HG03521 (cell line): ENCODE results near the gene IFNA16.
A peak's percentile ranks its signal among the peaks of the same experiment; 100 is the strongest.
"Not testable (repeated sequence)": the region's sequence is repeated elsewhere in the genome, so short reads cannot be mapped to it uniquely, and the experiment has no call there.

Source experiments
- ATAC-seq: cut with Tn5 transposase; IDR thresholded peaks from one replicate; pipeline ENCODE4 v1.9.1; 2021; ENCODE audit warnings: mild to moderate bottlenecking, moderate library complexity; ENCODE audit not compliant: unreplicated experiment

The IFNA16 gene

DNA sequence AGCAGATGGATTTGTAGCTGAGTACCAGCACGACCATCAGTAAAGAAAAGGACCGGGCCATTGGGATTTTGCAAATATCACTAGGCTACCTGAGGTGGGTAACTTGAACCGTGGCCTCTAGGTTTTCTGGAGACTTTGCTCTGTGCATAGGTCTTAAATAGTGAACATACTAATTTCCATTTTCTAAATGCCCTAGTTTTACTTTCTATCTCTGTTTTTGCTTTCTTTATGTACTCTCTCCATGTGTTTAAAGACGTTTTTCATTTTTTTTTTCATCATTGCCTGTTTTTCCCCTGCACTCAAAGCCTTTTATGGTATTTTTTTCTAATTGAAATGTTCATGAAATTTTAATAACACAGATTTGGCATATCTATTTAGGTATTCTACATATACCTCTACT, 15.0 kb downstream of the IFNA16 start, which contains the start of gene IFNA7:
IFNA7 (minus strand) TSS at position 101 of the 400 bp plus-strand sequence; CDS start at position 61, 40 bp downstream.
- not testable (repeated sequence) for ATAC-seq

- peak; percentile 92 for ATAC-seq
Measured at GRCh38 chr9:21194867-21195776, 22.0 kb downstream of the IFNA16 start.

GRCh38 chr9:21187487-21187886, 29.6 kb downstream of the IFNA16 start, which contains the start of gene IFNA4:
Gene IFNA4, minus strand, starts transcription at chr9:21187587. Its CDS starts 56 bp downstream, at chr9:21187531.
- not testable (repeated sequence) for ATAC-seq

DNA sequence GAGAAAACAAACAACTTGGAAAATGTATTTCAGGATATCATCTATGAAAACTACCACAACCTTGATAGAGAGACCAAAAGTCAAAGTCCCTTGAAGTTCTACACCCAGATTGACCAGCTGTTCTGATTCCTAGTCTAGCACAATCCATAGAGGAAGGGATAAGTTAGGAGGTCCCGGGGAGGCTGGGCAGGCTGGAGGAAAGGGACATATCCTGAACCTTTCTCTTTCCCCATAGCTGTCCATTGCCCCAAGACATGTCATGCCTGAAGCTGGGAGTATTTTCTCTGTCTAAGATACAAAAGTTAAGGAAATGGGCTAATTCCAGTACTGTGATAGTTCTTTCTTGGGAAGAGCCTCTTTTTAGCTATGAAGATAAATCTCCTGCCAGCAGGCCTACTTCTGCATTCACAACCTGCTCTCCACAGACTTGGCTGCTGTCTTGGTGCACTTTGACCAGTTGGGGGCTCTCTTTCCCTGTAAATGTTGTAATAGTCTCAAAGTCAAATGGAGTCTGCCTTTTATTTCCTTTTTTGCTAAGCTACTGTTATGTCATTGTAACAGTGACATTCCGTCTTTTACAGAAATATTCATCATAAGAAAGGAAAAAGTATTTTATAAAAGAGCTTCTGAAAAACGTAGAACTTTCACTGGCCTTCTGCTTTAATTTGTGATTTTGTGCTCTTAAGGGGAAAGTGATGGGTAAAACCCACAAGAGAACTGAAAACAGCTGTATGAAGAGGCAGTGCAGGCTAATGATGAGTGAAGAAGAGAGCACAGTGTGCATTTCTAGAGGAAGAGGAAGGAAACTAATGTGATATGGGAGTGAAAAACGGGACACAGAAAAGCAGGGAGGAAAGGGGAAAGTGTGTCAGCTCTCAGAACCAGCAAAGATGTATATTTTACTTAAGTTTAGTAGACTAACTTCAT, 34.0 kb downstream of the IFNA16 start:
- peak; percentile 80 for ATAC-seq

GRCh38 chr9:21174671-21175070, 42.4 kb downstream of the IFNA16 start:
- no peak for ATAC-seq

DNA sequence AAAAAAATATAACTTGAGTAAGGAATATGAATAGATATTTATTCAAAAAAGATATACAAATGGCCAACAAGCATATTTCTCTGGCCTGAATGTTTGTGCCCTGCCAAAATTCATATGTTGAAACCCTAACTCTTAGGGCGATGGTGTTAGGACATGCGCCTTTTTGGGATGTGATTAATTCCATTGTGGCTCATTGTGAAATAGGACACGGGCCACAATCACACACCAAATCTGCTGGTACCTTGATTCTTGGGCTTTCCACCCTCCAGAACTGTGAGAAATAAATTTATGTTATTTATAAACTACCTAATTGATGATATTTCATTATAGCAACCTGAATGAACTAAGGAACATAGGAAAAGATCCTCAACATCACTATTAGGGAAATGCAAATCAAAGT, 45.0 kb downstream of the IFNA16 start:
- no peak for ATAC-seq

DNA sequence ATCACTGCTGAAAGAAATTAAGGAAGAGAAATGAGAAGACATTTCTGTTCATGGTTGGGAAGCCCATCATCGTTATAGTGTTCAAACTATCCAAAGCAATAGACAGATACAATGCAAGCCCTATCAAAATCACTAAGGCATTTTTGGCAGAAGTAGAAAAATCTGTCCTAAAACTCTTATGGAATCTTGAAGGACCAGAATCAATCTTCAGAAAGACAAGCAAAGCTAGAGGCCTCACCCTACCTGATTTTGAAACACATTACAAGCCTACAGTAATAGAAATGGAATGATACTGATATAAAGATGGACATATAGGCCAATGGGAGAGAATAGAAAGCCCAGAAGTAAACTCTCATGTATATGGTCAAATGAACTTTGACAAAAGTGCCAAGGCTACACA, 45.8 kb downstream of the IFNA16 start:
- no peak for ATAC-seq

DNA sequence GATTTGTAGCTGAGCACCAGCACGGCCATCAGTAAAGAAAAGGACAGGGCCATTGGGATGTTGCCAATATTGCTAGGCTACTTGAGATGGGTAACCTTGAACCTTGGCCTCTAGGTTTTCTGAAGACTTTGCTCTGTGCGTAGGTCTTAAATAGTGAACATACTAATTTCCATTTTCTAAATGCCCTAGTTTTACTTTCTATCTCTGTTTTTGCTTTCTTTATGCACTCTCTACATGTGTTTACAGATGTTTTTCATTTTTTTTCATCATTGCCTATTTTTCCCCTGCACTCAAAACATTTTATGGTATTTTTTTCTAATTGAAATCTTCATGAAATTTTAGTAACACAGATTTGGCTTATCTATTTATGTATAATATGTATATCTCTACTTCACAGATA, 50.6 kb downstream of the IFNA16 start, which contains the start of gene IFNA21:
IFNA21 (minus strand) TSS at position 101 of the 400 bp plus-strand sequence; CDS start at position 53, 48 bp downstream.
- not testable (repeated sequence) for ATAC-seq
